GM23338 (cell line): Measurements from ENCODE around the gene MYO1E.

ENCODE experiments used
- CREB1 ChIP-seq: fragments of 250-450 bp; sonication (Bioruptor Pico); IDR thresholded peaks from 2 replicates; pipeline ENCODE4 v1.5.0; 2020; ENCODE audit warnings: low read depth, mild to moderate bottlenecking, moderate library complexity
- CTCF ChIP-seq, 2 experiments: fragments of 200-600 bp in 1 of 2; sonication (generic) in 1 of 2; conservative IDR thresholded peaks; 2 replicates each; pipeline versions ENCODE4 v1.5.1 to v1.6.1; 2016 to 2017; ENCODE audit warnings: antibody characterized with exemption in 2 of 2, low read depth in 2 of 2, mild to moderate bottlenecking in 2 of 2, moderate library complexity in 1 of 2
- EZH2 ChIP-seq: fragments of 200-600 bp; sonication (generic); IDR thresholded peaks from one replicate; pipeline ENCODE4 v1.8.0; 2017; ENCODE audit warnings: antibody characterized with exemption, mild to moderate bottlenecking, low read depth; ENCODE audit not compliant: unreplicated experiment
- EZH2phosphoT487 ChIP-seq: fragments of 200-600 bp; sonication (generic); IDR thresholded peaks from one replicate; pipeline ENCODE4 v1.8.1; 2018; ENCODE audit warnings: antibody characterized with exemption; ENCODE audit not compliant: unreplicated experiment
- NANOG ChIP-seq: IDR thresholded peaks from 2 replicates; pipeline ENCODE4 v1.6.1; 2016; ENCODE audit warnings: antibody characterized with exemption, borderline replicate concordance
- POLR2AphosphoS5 ChIP-seq: IDR thresholded peaks from 2 replicates; pipeline ENCODE4 v1.6.1; 2016; ENCODE audit warnings: antibody characterized with exemption, low read depth

GRCh38 chr15:59311195-59311594, 61.5 kb downstream of the MYO1E start:
- TF ChIP-seq CTCF (conservative IDR thresholded peaks at IDR 0.05; ENCODE audit: low read depth in 2 of 2) (no peak), EZH2 (no peak), EZH2phosphoT487 (no peak), CREB1 (CRISPR knock-in tag) (no peak), NANOG (no peak), POLR2AphosphoS5 (no peak)
